ENCODE results near the gene SAP30L.

- TF ChIP-seq POLR2AphosphoS5 (IDR thresholded peaks at IDR 0.05; ENCODE audit: borderline replicate concordance, low read depth, low read length) (no peak), EZH2 (IDR thresholded peaks at IDR 0.05) (no peak), FOXP2 (optimal IDR thresholded peaks at IDR 0.05; ENCODE audit: control extremely low read depth, extremely low read length, insufficient read depth) (no peak)
Observed at GRCh38 chr5:154498994-154499393, 53.2 kb downstream of the SAP30L start.

Data from SK-N-MC (cell line).